ENCODE results near the gene C11orf65.

C11orf65 gene

GRCh38 chr11:108394744-108395284 is 72.5 kb downstream of the C11orf65 start:
- no peak for DNase-seq (ENCODE audit: low read depth in 1 of 2, low spot score in 1 of 2)
- H3K27ac ChIP-seq (replicated peaks): no peak overlapping the region
- no peak overlapping the region for H3K4me3 ChIP-seq (replicated peaks; ENCODE audit: insufficient read depth, low read length)
- TF ChIP-seq SPI1 (IDR thresholded peaks at IDR 0.05; ENCODE audit: borderline replicate concordance, low read depth) (no peak), REST (IDR thresholded peaks at IDR 0.05; ENCODE audit: insufficient replicate concordance, low read depth) (no peak), POLR2AphosphoS5 (IDR thresholded peaks at IDR 0.05; ENCODE audit: low read depth) (no peak), GABPA (IDR thresholded peaks at IDR 0.05; ENCODE audit: low read depth) (no peak), CTCF (IDR thresholded peaks at IDR 0.05; ENCODE audit: insufficient read depth, low read length) (no peak)
- no peaks in the 10 kb centered on the region for H3K27me3 ChIP-seq (ENCODE audit: insufficient read depth, poor library complexity, severe bottlenecking)

- H3K4me3 ChIP-seq (replicated peaks; ENCODE audit: insufficient read depth, low read length): no peak overlapping the region
- TF ChIP-seq CTCF (IDR thresholded peaks at IDR 0.05; ENCODE audit: insufficient read depth, low read length): no peak
- no peak for TF ChIP-seq POLR2AphosphoS5 (IDR thresholded peaks at IDR 0.05; ENCODE audit: low read depth)
- TF ChIP-seq REST (IDR thresholded peaks at IDR 0.05; ENCODE audit: insufficient replicate concordance, low read depth): no peak
- no peak for TF ChIP-seq GABPA (IDR thresholded peaks at IDR 0.05; ENCODE audit: low read depth)
- TF ChIP-seq SPI1 (IDR thresholded peaks at IDR 0.05; ENCODE audit: borderline replicate concordance, low read depth): no peak
Observed at GRCh38 chr11:108393046-108393445, 74.3 kb downstream of the C11orf65 start.

GRCh38 chr11:108392353-108392752 is 75.0 kb downstream of the C11orf65 start:
- TF ChIP-seq CTCF (IDR thresholded peaks at IDR 0.05; ENCODE audit: insufficient read depth, low read length) (no peak), REST (IDR thresholded peaks at IDR 0.05; ENCODE audit: insufficient replicate concordance, low read depth) (no peak)
- Histone ChIP-seq H3K27me3 (ENCODE audit: insufficient read depth, poor library complexity, severe bottlenecking) (no peaks in the 10 kb centered on the region), H3K27ac (replicated peaks) (no peak overlapping the region), H3K4me3 (replicated peaks; ENCODE audit: insufficient read depth, low read length) (no peak overlapping the region)
- no peak for DNase-seq (ENCODE audit: low read depth in 1 of 2, low spot score in 1 of 2)

More at GRCh38 chr11:108393046-108393445, 74.3 kb downstream of the C11orf65 start:
- H3K27ac ChIP-seq (replicated peaks): no peak overlapping the region
- no peak for DNase-seq (ENCODE audit: low read depth in 1 of 2, low spot score in 1 of 2)
- no peaks in the 10 kb centered on the region for H3K27me3 ChIP-seq (ENCODE audit: insufficient read depth, poor library complexity, severe bottlenecking)

Measured in HL-60 (cell line).